22Rv1 (cell line): ENCODE results near the gene FOXP3.

Experiments used
- H3K27ac ChIP-seq: fragments of 450-650 bp; 2 replicates; pipeline ENCODE4 v1.5.1; 2017
- CTCF ChIP-seq: fragments of 450-650 bp; IDR thresholded peaks from 2 replicates; pipeline ENCODE4 v1.5.1; 2017; ENCODE audit warnings: mild to moderate bottlenecking
- ZFX ChIP-seq: fragments of 450-650 bp; IDR thresholded peaks from 2 replicates; pipeline ENCODE4 v1.6.1; 2017; ENCODE audit warnings: antibody characterized with exemption, borderline replicate concordance

The FOXP3 gene

GRCh38 chrX:49208399-49208798 is 56.1 kb downstream of the FOXP3 start:
- TF ChIP-seq ZFX (no peak), CTCF (no peak)
- no peak overlapping the region for H3K27ac ChIP-seq

- H3K27ac ChIP-seq: no peak overlapping the region
Measured at GRCh38 chrX:49206543-49206942, 58.0 kb downstream of the FOXP3 start.

GRCh38 chrX:49205443-49205842 is 59.1 kb downstream of the FOXP3 start:
- no peak for TF ChIP-seq CTCF
- no peak for TF ChIP-seq ZFX
- H3K27ac ChIP-seq: no peak overlapping the region

More at GRCh38 chrX:49206543-49206942, 58.0 kb downstream of the FOXP3 start:
- TF ChIP-seq CTCF (no peak), ZFX (no peak)

- no peak overlapping the region for H3K27ac ChIP-seq
- TF ChIP-seq CTCF: no peak
- no peak for TF ChIP-seq ZFX
Measured at GRCh38 chrX:49204709-49205108, 59.8 kb downstream of the FOXP3 start.

- TF ChIP-seq ZFX: no peak
- no peak for TF ChIP-seq CTCF
- no peak overlapping the region for H3K27ac ChIP-seq
Measured at GRCh38 chrX:49204017-49204416, 60.5 kb downstream of the FOXP3 start.

GRCh38 chrX:49203536-49203935 is 61.0 kb downstream of the FOXP3 start:
- no peak overlapping the region for H3K27ac ChIP-seq
- TF ChIP-seq CTCF (no peak), ZFX (no peak)

GRCh38 chrX:49202022-49202421 is 62.5 kb downstream of the FOXP3 start:
- TF ChIP-seq ZFX (no peak), CTCF (no peak)
- no peak overlapping the region for H3K27ac ChIP-seq
